Measurements from ENCODE around the gene ITGAD.

DNA sequence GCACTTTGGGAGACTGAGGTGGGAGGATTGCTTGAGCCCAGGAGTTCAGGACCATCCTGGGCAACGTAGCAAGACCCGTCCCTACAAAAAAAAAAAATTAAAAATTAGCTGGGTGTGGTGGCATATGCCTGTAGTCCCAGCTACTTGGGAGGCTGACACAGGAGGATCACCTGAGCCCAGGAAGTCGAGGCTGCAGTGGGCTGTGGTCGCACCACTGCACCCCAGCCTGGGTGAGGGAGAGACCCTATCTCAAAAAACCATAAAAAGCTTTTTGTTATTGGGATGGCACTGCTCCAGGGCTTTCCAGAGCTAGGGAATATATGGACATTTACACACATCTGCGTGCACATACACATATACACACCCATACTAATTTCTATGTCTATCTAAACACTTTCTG lies 58.1 kb downstream of the ITGAD start:
- TF ChIP-seq POLR2AphosphoS5 (IDR thresholded peaks at IDR 0.05), result no peak
- TF ChIP-seq EP300 (IDR thresholded peaks at IDR 0.05), result no peak

Measured in gastroesophageal sphincter (tissue), 2 donors.